ENCODE results near the gene SLC26A1.

SLC26A1 gene

DNA sequence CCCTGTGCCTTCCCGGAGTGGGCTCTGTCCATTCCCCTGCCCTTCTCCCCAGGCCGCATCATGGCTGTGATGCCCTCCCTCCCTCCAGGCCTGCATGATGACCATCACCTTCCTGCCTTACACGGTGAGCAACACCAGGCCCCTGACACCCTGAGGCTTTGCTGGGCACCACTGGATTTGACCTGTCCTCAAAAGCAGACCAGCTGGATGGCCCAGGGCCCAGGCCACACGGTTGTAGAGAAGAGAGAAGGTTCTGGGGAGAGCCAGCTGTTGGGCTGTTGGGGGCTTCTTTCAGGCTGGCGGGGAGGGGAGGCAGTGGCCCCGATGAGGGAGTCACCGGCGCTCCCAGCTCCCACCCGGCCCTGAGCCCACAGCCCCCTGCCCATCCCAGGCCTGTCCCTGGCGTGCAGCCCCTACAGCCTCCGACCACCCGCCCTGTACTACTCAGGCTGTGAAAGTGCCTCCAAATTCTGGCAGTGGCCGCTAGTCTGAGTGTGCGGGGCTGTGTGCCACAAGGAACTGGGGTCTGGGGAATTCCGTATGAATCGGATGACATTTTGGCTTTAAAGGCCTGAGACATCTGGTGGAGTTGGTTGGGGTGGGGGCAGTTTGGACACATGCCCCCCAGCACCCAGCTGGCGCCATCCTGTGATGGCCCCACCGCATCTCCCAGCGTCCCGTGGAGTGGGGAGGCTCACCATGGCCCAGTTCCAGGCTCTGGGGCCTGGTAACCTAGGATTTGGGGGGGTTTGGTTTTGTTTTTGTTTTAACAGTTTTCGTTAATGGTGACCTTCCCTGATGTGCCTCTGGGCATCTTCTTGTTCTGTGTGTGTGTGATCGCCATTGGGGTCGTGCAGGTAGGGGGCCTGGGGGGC, 41.4 kb downstream of the SLC26A1 start:
- TF ChIP-seq, protein P1, sequence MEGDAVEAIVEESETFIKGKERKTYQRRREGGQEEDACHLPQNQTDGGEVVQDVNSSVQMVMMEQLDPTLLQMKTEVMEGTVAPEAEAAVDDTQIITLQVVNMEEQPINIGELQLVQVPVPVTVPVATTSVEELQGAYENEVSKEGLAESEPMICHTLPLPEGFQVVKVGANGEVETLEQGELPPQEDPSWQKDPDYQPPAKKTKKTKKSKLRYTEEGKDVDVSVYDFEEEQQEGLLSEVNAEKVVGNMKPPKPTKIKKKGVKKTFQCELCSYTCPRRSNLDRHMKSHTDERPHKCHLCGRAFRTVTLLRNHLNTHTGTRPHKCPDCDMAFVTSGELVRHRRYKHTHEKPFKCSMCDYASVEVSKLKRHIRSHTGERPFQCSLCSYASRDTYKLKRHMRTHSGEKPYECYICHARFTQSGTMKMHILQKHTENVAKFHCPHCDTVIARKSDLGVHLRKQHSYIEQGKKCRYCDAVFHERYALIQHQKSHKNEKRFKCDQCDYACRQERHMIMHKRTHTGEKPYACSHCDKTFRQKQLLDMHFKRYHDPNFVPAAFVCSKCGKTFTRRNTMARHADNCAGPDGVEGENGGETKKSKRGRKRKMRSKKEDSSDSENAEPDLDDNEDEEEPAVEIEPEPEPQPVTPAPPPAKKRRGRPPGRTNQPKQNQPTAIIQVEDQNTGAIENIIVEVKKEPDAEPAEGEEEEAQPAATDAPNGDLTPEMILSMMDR (IDR thresholded peaks at IDR 0.05; ENCODE audit: low read depth, low read length, missing control alignments): no peak
- H3K4me3 ChIP-seq (ENCODE audit: low read depth, low read length): no peak overlapping the region
- in situ Hi-C loops (cut with HindIII; ENCODE audit: low sequenced_read_pairs): no loop called here
- no peak for DNase-seq (ENCODE audit: low read depth)

DNA sequence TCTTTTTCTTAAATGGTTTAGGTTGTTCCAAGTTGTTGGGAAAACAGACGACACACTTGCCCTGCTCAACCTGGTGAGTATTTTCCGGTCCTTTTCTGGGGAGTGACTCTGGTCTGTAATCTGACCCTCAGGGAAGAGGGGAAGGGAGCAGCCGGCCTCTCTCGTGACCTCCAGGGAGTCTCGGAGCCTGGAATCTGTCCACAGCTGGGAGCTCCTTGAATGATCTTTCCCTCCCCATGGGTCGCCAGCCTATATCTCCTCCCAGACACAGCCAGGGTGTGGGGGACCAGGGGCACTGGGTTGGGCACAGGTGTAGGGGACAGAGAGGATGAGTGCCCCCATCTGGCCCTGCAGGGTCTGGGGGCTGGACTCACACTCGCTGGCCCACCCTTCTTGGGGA, 42.0 kb downstream of the SLC26A1 start:
- TF ChIP-seq, protein P1 (IDR thresholded peaks at IDR 0.05; ENCODE audit: low read depth, low read length, missing control alignments): no peak
- in situ Hi-C loops (cut with HindIII; ENCODE audit: low sequenced_read_pairs): no loop called here
- no peak for DNase-seq (ENCODE audit: low read depth)
- H3K4me3 ChIP-seq (ENCODE audit: low read depth, low read length): no peak overlapping the region

DNA sequence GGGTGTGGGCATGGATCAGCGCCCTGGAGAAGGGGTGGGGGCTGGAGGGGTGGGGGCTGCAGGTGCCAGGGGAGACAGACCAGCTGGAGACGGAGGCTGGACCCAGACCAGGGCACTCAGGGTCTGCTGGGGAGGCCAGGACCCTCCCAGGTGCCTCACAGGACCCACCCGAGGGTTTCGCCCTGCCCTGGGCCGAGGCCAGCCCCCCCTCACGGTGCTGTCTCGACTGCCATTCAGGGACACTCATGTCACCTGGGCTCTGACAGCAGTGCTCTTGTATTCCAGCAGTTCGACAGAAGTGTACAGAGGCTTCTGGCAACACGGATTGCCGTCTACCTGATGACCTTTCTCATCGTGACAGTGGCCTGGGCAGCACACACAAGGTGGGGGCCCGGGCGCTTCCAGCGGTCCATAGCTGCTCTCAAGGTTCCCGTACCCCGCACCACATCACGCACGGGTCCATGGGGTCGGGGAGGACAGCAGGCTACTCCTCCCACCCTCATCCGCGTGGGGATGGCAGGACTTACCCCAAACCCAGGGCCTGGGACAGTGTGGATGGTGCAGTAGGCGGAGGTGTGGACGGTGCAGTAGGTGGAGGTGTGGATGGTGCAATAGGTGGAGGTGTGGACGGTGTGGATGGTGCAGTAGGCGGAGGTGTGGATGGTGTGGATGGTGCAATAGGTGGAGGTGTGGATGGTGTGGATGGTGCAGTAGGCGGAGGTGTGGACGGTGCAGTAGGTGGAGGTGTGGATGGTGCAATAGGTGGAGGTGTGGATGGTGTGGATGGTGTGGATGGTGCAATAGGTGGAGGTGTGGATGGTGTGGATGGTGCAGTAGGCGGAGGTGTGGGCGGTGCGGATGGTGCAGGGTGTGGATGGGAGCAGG, 42.8 kb downstream of the SLC26A1 start:
- TF ChIP-seq, protein P1 (IDR thresholded peaks at IDR 0.05; ENCODE audit: low read depth, low read length, missing control alignments): no peak
- in situ Hi-C loops (cut with HindIII; ENCODE audit: low sequenced_read_pairs): no loop called here
- no peak overlapping the region for H3K4me3 ChIP-seq (ENCODE audit: low read depth, low read length)
- DNase-seq (ENCODE audit: low read depth): no peak

DNA sequence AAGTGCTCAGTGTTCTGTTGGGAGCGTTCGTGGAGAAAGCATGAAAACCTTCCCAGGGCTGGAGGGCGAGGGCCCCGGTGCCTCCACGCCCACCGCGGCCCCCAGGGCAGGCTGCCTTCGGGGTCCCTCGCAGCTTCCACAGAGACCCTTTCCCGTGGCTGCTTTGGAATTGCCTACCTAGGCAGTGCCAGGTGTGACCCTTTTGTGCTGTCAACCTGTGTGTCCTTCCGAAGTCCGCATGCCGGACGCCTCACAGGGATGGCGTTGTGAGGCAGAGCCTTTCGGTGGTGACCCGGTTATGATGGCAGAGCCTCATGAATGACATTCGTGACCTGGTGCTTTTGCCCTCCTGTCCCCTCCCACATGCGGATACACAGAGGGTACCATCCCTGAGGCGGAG, 43.5 kb downstream of the SLC26A1 start:
- no peak for DNase-seq (ENCODE audit: low read depth)
- in situ Hi-C loops (cut with HindIII; ENCODE audit: low sequenced_read_pairs): no loop called here
- TF ChIP-seq, protein P1 (IDR thresholded peaks at IDR 0.05; ENCODE audit: low read depth, low read length, missing control alignments): no peak

DNA sequence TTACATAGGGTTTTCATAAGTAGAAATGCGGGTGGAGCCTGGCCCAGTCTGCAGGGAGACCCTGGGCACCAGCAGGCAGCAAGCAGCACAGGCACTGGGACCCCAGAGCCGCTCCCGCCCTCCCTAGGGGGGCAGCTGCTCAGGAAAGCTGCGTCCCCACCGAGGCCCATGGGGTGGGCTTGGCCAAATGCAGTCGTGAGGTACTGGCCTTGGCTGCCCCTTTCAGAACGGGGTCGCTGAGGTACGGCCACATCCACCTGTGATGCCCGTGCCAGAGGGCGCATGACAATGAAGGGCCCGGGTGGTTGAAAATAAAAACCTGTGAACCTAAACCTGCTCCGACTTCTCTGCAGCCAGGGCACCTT, 44.3 kb downstream of the SLC26A1 start:
- no peak for DNase-seq (ENCODE audit: low read depth)
- H3K4me3 ChIP-seq (ENCODE audit: low read depth, low read length): no peak overlapping the region
- TF ChIP-seq, protein P1 (IDR thresholded peaks at IDR 0.05; ENCODE audit: low read depth, low read length, missing control alignments): no peak
- in situ Hi-C loops (cut with HindIII; ENCODE audit: low sequenced_read_pairs): no loop called here

More for the DNA sequence above, 43.5 kb downstream of the SLC26A1 start:
- no peak overlapping the region for H3K4me3 ChIP-seq (ENCODE audit: low read depth, low read length)

DNA sequence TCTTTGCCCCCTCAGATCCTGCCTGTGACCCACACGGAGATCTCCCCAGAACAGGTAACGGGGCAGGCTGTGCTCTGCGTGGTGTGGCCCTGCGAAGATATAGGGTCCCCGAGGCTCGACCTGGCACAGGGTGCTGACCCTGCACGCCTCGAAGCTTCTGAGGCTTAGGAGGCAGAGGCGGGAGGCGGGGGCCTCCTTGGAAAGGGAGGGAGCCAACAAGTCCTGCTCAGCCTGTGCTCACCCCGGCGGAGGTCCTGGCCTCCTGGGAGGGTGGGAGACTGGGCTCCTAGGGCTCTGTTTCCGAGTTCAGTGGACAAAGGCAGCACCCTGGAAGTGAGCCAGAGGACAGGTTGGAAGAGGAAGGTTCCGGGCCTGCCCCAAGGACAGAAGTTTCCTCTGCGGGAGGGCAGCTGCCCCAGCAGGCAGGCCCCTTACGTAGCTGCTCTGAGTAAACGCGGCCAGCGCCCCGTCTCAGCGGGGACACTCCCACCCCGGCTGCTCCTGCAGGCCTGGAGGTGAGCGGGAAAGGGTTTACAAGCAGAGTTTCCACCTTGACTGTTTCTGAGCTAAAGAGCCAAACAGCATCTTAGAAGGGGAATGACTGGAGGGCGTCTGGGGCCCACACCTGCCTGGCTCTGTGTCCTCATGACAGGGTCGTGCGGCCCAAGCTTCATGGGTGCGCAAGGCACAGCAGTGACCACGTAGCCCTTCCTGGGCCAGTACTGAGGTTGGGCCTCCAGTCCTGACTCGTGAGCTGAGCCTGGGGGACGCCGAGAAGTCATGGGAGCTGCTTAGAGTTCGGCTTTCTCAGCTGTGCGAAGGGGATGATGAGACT, 44.9 kb downstream of the SLC26A1 start:
- H3K4me3 ChIP-seq (ENCODE audit: low read depth, low read length): no peak overlapping the region
- in situ Hi-C loops (cut with HindIII; ENCODE audit: low sequenced_read_pairs): no loop called here
- no peak for DNase-seq (ENCODE audit: low read depth)
- TF ChIP-seq, protein P1 (IDR thresholded peaks at IDR 0.05; ENCODE audit: low read depth, low read length, missing control alignments): no peak

Data from astrocyte of the cerebellum (primary cell).